GM12878 (cell line): ENCODE data around the gene TAPT1.

Source experiments
- ATF3 ChIP-seq: IDR thresholded peaks from 2 replicates; pipeline ENCODE4 v1.6.1; 2011; ENCODE audit warnings: low read depth, mild to moderate bottlenecking, low read length, moderate library complexity, borderline replicate concordance; ENCODE audit errors: extremely low read depth
- BMI1 ChIP-seq: fragments of 450-650 bp; IDR thresholded peaks from 2 replicates; pipeline ENCODE4 v1.6.1; 2016; ENCODE audit warnings: mild to moderate bottlenecking, moderate library complexity, borderline replicate concordance
- BRCA1 ChIP-seq: IDR thresholded peaks from 2 replicates; pipeline ENCODE4 v1.6.1; 2011; ENCODE audit warnings: low read depth, low read length, improper control_type of control experiment
- EP300 ChIP-seq, 2 experiments: fragments of 150-350 bp in 1 of 2; IDR thresholded peaks; 2 replicates each; pipeline ENCODE4 v1.6.1; 2011 to 2012; ENCODE audit warnings: low read depth in 2 of 2, low read length in 2 of 2, borderline replicate concordance in 1 of 2, improper control_type of control experiment in 1 of 2, inconsistent platforms in 1 of 2; ENCODE audit not compliant: control insufficient read depth in 1 of 2
- MEF2A ChIP-seq: IDR thresholded peaks from 2 replicates; pipeline ENCODE4 v1.6.1; 2011; ENCODE audit warnings: low read depth, mild to moderate bottlenecking, low read length, moderate library complexity; ENCODE audit not compliant: insufficient read depth
- MEF2B ChIP-seq: fragments of 450-650 bp; IDR thresholded peaks from 2 replicates; pipeline ENCODE4 v1.6.1; 2018; ENCODE audit warnings: mild to moderate bottlenecking, moderate library complexity; ENCODE audit not compliant: partially characterized antibody, poor library complexity, severe bottlenecking
- POLR2A ChIP-seq: IDR thresholded peaks from 2 replicates; pipeline ENCODE4 v1.6.1; 2011; ENCODE audit warnings: low read depth, mild to moderate bottlenecking, low read length
- ZBED1 ChIP-seq: IDR thresholded peaks from 2 replicates; pipeline ENCODE4 v1.6.1; 2016; ENCODE audit warnings: borderline replicate concordance
- ZNF274 ChIP-seq: IDR thresholded peaks from one replicate; pipeline ENCODE4 v1.8.0; 2011; ENCODE audit not compliant: insufficient read length, insufficient read depth

- TF ChIP-seq EP300 (IDR thresholded peaks at IDR 0.05; ENCODE audit: borderline replicate concordance in 1 of 2, control insufficient read depth in 1 of 2, low read depth in 2 of 2, low read length in 2 of 2) (no peak), MEF2A (no peak), POLR2A (no peak), ZBED1 (no peak), BMI1 (no peak), ZNF274 (no peak), MEF2B (no peak), ATF3 (no peak), BRCA1 (no peak)
These were observed 92.9 kb downstream of the TAPT1 start for GRCh38 chr4:16133406-16133805.
